Keratinocyte (primary cell): ENCODE data around the gene RB1.

Experiments
- EZH2 ChIP-seq: IDR thresholded peaks from one replicate; pipeline ENCODE4 v1.6.1; 2012; ENCODE audit warnings: inconsistent platforms, mild to moderate bottlenecking, low read length, moderate library complexity
- TF ChIP-seq, protein P1 (sequence below), 3 experiments: IDR thresholded peaks in 1 of 3; conservative IDR thresholded peaks in 1 of 3; optimal IDR thresholded peaks in 1 of 3; 2 replicates in 2 of 3; 3 replicates in 1 of 3; pipeline versions ENCODE3 to v1.5.1; 2011; ENCODE audit warnings: low read length in 3 of 3, mild to moderate bottlenecking in 3 of 3, moderate library complexity in 2 of 3, control low read depth in 1 of 3, inconsistent platforms in 1 of 3; ENCODE audit not compliant: insufficient read depth in 2 of 3; ENCODE audit errors: extremely low read depth in 1 of 3

DNA sequence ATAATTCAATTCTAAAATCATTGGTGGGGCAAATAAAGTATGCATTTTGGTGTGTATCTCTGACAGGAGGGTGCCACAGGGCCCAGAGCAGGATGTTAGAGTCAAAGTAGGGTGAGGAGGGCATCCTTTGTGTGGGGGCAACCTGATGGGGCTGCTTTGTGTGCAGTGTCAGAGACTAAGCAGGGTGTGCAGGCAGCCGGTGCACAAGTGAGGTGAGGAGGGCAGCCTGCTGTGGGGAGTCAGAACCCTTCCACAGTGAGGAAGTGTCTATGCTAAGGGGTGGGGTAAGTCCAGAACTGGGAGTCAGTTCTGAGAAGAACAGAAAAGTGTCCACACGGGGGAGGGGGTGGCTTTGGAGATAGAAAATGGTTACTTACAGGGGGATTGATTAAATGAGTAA lies 40.7 kb downstream of the RB1 start:
- no peak for TF ChIP-seq EZH2
- TF ChIP-seq, protein P1, sequence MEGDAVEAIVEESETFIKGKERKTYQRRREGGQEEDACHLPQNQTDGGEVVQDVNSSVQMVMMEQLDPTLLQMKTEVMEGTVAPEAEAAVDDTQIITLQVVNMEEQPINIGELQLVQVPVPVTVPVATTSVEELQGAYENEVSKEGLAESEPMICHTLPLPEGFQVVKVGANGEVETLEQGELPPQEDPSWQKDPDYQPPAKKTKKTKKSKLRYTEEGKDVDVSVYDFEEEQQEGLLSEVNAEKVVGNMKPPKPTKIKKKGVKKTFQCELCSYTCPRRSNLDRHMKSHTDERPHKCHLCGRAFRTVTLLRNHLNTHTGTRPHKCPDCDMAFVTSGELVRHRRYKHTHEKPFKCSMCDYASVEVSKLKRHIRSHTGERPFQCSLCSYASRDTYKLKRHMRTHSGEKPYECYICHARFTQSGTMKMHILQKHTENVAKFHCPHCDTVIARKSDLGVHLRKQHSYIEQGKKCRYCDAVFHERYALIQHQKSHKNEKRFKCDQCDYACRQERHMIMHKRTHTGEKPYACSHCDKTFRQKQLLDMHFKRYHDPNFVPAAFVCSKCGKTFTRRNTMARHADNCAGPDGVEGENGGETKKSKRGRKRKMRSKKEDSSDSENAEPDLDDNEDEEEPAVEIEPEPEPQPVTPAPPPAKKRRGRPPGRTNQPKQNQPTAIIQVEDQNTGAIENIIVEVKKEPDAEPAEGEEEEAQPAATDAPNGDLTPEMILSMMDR (optimal IDR thresholded peaks at IDR 0.05 in 1 of 3, IDR thresholded peaks at IDR 0.05 in 1 of 3, conservative IDR thresholded peaks at IDR 0.05 in 1 of 3; ENCODE audit: extremely low read depth in 1 of 3, insufficient read depth in 2 of 3, low read length in 3 of 3), result no peak
